ENCODE measurements around the gene ARHGAP35. TPM values are rescaled to one million over a fixed set of nuclear protein-coding genes. Genes with fewer than 3 reads are reported as not detected.
"Not testable (repeated sequence)": the region's sequence is repeated elsewhere in the genome, so short reads cannot be mapped to it uniquely, and the experiment has no call there.

The ARHGAP35 gene
- total RNA-seq, 1 donor from 2014 or later: 30.3 TPM

DNA sequence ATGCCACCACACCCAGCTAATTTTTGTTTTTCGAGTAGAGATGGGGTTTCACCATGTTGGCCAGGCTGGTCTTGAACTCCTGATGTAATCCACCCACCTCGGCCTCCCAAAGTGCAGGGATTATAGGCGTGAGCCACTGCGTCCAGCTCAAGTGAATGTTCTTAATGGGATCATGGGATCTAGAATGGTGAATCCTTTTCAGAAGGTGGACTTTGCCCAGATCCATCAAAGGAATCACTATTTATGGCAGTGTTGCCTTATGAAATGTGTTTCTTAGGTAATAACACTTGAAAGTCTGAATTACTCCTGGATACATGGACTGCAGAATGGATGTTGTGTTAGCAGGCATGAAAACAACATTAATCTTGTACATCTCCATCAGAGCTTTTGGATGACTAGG, 20.3 kb downstream of the ARHGAP35 start:
- no peak overlapping the region for H3K9ac ChIP-seq (ENCODE audit: low read depth in 1 of 3, low read length in 3 of 3)
- H3K9me3 ChIP-seq (ENCODE audit: control insufficient read depth in 3 of 3, low read length in 3 of 3): no peaks in the 10 kb centered on the region
- no peaks in the 10 kb centered on the region for H3K36me3 ChIP-seq (ENCODE audit: control insufficient read depth in 3 of 3, insufficient read depth in 3 of 3, low read length in 3 of 3)
- H3K4me1 ChIP-seq (ENCODE audit: control insufficient read depth in 3 of 3, insufficient read depth in 3 of 3, low read length in 3 of 3): peaks cover 0 to 3% (median 0%) of the 10 kb centered on the region in 3 donors
- H3K4me3 ChIP-seq (ENCODE audit: low read length in 3 of 3): no peak overlapping the region
- no peaks in the 10 kb centered on the region for H3K27me3 ChIP-seq (ENCODE audit: control insufficient read depth in 3 of 3, insufficient read depth in 3 of 3, low read length in 3 of 3)
- H3K27ac ChIP-seq (ENCODE audit: low read depth, low read length): no peak overlapping the region

DNA sequence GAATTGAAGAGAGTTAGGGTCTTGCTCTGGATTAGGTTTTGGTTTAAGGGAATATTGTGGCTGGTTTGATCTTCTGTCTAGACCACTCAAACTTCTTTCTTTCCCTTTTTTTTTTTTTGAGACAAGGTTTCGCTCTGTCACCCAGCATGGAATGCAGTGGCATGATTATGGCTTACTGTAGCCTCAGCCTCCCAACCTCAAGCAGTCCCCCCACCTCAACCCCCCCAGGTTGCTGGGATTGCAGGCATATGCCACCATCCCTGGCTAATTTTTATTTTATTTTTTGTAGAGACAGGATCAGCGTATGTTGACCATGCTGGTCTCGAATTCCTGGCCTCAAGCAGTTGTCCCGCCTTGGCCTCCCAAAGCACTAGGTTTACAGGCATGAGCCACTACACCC, 21.2 kb downstream of the ARHGAP35 start:
- H3K4me1 ChIP-seq (ENCODE audit: control insufficient read depth in 3 of 3, insufficient read depth in 3 of 3, low read length in 3 of 3): peaks cover 0 to 3% (median 0%) of the 10 kb centered on the region in 3 donors
- no peaks in the 10 kb centered on the region for H3K9me3 ChIP-seq (ENCODE audit: control insufficient read depth in 3 of 3, low read length in 3 of 3)
- H3K36me3 ChIP-seq (ENCODE audit: control insufficient read depth in 3 of 3, insufficient read depth in 3 of 3, low read length in 3 of 3): no peaks in the 10 kb centered on the region

DNA sequence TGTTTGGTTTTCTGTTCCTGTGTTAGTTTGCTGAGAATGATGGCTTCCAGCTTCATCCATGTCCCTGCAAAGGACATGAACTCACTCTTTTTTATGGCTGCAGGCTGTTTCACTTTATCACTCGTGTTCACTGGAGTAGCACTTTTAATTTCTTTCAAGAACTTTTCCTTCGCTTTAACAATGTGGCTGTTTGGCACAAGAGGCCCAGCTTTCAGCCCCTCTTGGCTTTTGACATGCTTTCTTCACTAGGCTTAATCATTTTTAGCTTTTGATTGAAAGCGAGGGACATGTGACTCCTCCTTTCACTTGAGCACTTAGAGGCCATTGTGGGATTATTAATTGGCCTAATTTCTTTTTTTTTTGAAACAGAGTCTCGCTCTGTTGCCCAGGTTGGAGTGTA, 22.0 kb downstream of the ARHGAP35 start:
- H3K9ac ChIP-seq (ENCODE audit: low read depth in 1 of 3, low read length in 3 of 3); H3K4me1 ChIP-seq (ENCODE audit: control insufficient read depth in 3 of 3, insufficient read depth in 3 of 3, low read length in 3 of 3); H3K36me3 ChIP-seq (ENCODE audit: control insufficient read depth in 3 of 3, insufficient read depth in 3 of 3, low read length in 3 of 3); H3K27me3 ChIP-seq (ENCODE audit: control insufficient read depth in 3 of 3, insufficient read depth in 3 of 3, low read length in 3 of 3); H3K9me3 ChIP-seq (ENCODE audit: control insufficient read depth in 3 of 3, low read length in 3 of 3); H3K4me3 ChIP-seq (ENCODE audit: low read length in 3 of 3); H3K27ac ChIP-seq (ENCODE audit: low read depth, low read length): not testable (repeated sequence)

More for the DNA sequence above, 21.2 kb downstream of the ARHGAP35 start:
- Histone ChIP-seq H3K27me3 (ENCODE audit: control insufficient read depth in 3 of 3, insufficient read depth in 3 of 3, low read length in 3 of 3) (no peaks in the 10 kb centered on the region), H3K27ac (ENCODE audit: low read depth, low read length) (no peak overlapping the region), H3K4me3 (ENCODE audit: low read length in 3 of 3) (no peak overlapping the region), H3K9ac (ENCODE audit: low read depth in 1 of 3, low read length in 3 of 3) (no peak overlapping the region)

DNA sequence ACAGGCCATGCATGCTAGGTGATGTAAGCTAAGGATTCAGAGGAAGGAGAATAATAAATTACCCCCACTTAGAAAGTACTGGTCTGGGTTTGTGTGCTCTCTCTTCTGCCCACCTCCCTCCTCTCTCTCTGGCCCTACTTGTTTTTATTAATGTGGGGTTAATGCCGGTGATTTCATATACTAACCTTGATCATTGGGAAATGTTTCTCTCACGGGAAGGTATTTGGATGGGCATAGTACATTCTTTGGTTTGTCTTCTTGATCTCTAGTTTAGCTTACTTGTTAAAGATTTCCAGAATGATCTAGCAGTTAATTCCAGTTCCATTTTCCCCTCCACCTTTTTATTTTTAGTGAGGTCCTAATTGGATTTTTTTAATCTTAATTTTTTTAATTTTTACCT, 24.6 kb downstream of the ARHGAP35 start:
- no peak overlapping the region for H3K4me3 ChIP-seq (ENCODE audit: low read length in 3 of 3)
- no peak overlapping the region for H3K27ac ChIP-seq (ENCODE audit: low read depth, low read length)
- peaks cover 2 to 3% (median 2%) of the 10 kb centered on the region in 3 donors for H3K4me1 ChIP-seq (ENCODE audit: control insufficient read depth in 3 of 3, insufficient read depth in 3 of 3, low read length in 3 of 3)
- no peaks in the 10 kb centered on the region for H3K9me3 ChIP-seq (ENCODE audit: control insufficient read depth in 3 of 3, low read length in 3 of 3)
- H3K36me3 ChIP-seq (ENCODE audit: control insufficient read depth in 3 of 3, insufficient read depth in 3 of 3, low read length in 3 of 3): no peaks in the 10 kb centered on the region
- no peak overlapping the region for H3K9ac ChIP-seq (ENCODE audit: low read depth in 1 of 3, low read length in 3 of 3)
- H3K27me3 ChIP-seq (ENCODE audit: control insufficient read depth in 3 of 3, insufficient read depth in 3 of 3, low read length in 3 of 3): no peaks in the 10 kb centered on the region

DNA sequence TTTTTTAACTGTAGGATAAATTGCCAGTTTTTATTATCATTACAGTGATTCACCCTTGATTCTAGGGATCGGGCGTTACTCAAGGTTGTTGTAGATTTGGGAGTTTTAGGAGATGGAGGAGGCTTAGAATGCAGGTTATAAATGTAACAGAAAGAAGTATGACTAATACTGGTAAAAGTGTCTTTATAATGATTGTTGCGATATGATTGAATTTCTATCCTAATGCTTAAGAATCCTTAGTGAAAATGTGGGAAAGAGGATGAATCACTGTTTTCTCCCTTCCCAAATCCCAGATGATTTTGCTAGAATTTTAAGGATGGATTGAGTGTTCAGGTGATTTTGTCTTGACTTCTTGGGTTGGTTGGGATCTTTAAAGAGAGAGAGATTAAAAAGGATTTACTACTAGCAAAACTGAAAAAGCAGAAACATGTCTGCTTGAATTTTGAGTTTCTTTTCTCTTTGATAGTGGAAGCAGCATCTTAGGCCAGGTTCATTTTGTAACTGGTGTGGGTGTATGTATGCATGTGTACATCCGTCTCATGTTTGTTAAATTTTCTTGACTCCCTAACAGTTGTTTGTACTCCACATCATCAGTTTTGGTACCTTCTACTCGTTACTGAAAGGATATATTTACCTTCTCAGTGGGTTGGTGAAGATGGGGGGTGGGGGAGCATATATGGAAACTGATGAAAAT, 25.9 kb downstream of the ARHGAP35 start:
- no peaks in the 10 kb centered on the region for H3K27me3 ChIP-seq (ENCODE audit: control insufficient read depth in 3 of 3, insufficient read depth in 3 of 3, low read length in 3 of 3)
- H3K36me3 ChIP-seq (ENCODE audit: control insufficient read depth in 3 of 3, insufficient read depth in 3 of 3, low read length in 3 of 3): no peaks in the 10 kb centered on the region
- H3K4me3 ChIP-seq (ENCODE audit: low read length in 3 of 3): no peak overlapping the region
- H3K4me1 ChIP-seq (ENCODE audit: control insufficient read depth in 3 of 3, insufficient read depth in 3 of 3, low read length in 3 of 3): peaks cover 3 to 8% (median 7%) of the 10 kb centered on the region in 3 donors
- no peak overlapping the region for H3K9ac ChIP-seq (ENCODE audit: low read depth in 1 of 3, low read length in 3 of 3)
- H3K27ac ChIP-seq (ENCODE audit: low read depth, low read length): no peak overlapping the region
- no peaks in the 10 kb centered on the region for H3K9me3 ChIP-seq (ENCODE audit: control insufficient read depth in 3 of 3, low read length in 3 of 3)

DNA sequence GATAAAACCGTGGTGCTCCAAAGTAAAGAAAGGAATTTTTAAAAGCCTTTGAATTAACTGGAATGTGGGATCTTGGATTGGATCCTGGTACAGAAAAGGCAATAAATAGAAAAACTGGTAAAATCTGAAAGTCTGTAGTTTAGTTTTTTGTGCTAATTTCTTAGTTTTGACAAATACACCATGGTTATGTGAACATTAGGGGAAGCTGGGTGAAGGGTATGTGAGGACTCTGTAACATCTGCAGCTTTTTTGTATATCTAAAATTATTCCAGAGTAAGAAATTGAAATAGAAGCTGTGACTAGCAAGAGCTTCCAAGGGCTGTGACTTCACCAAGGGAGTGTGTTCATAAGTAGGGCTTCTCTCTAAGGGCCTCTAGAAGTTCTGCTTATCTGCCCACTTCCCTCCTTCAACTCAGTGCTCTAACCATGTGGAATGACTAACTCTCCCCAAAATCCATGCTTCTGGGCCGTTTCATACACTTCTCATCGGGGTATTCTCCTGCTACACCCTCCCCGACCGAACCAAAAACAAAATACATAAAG, 26.5 kb downstream of the ARHGAP35 start:
- H3K9me3 ChIP-seq (ENCODE audit: control insufficient read depth in 3 of 3, low read length in 3 of 3): no peaks in the 10 kb centered on the region
- no peak overlapping the region for H3K9ac ChIP-seq (ENCODE audit: low read depth in 1 of 3, low read length in 3 of 3)
- no peak overlapping the region for H3K27ac ChIP-seq (ENCODE audit: low read depth, low read length)
- peaks cover 3 to 8% (median 7%) of the 10 kb centered on the region in 3 donors for H3K4me1 ChIP-seq (ENCODE audit: control insufficient read depth in 3 of 3, insufficient read depth in 3 of 3, low read length in 3 of 3)
- no peaks in the 10 kb centered on the region for H3K36me3 ChIP-seq (ENCODE audit: control insufficient read depth in 3 of 3, insufficient read depth in 3 of 3, low read length in 3 of 3)
- H3K27me3 ChIP-seq (ENCODE audit: control insufficient read depth in 3 of 3, insufficient read depth in 3 of 3, low read length in 3 of 3): no peaks in the 10 kb centered on the region
- H3K4me3 ChIP-seq (ENCODE audit: low read length in 3 of 3): no peak overlapping the region

DNA sequence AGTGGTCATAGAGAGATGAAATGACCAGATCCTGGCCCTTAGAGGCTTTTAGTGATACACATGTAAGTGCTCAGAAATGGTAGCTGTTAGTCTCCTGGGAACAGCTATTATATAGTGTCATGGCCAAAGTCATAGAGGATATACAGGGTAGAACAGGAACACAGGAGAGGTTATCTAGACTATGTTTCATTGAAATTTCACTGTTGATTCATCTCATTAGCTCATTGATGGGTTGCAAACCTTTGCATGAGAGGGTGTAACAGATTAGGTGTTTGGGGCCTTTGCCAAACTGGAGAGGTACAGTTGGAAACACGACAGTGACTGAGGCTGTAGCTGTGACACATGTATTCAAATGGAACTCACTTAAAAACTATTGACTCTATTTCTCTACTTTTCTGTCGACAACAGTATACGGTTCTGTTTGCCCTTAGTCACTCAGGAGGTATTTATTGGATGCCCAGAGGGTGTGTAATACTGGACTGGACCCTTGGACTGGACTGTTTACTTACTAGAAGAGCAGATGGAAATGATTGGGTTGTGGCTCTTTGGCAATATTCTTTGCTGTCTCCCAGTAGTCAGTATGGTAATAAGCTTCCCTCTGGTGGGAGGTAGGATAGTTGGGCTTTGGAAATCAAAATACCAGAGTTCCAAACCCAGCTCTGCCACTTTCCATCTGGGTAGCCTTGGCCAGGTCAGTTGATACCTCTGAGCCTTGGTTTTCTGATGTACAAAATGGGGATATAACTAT, 29.8 kb downstream of the ARHGAP35 start:
- Histone ChIP-seq H3K27ac (ENCODE audit: low read depth, low read length) (no peak overlapping the region), H3K9ac (ENCODE audit: low read depth in 1 of 3, low read length in 3 of 3) (no peak overlapping the region), H3K4me3 (ENCODE audit: low read length in 3 of 3) (no peak overlapping the region), H3K27me3 (ENCODE audit: control insufficient read depth in 3 of 3, insufficient read depth in 3 of 3, low read length in 3 of 3) (no peaks in the 10 kb centered on the region), H3K36me3 (ENCODE audit: control insufficient read depth in 3 of 3, insufficient read depth in 3 of 3, low read length in 3 of 3) (no peaks in the 10 kb centered on the region), H3K9me3 (ENCODE audit: control insufficient read depth in 3 of 3, low read length in 3 of 3) (no peaks in the 10 kb centered on the region), H3K4me1 (ENCODE audit: control insufficient read depth in 3 of 3, insufficient read depth in 3 of 3, low read length in 3 of 3) (peaks cover 0 to 10% (median 7%) of the 10 kb centered on the region in 3 donors)

DNA sequence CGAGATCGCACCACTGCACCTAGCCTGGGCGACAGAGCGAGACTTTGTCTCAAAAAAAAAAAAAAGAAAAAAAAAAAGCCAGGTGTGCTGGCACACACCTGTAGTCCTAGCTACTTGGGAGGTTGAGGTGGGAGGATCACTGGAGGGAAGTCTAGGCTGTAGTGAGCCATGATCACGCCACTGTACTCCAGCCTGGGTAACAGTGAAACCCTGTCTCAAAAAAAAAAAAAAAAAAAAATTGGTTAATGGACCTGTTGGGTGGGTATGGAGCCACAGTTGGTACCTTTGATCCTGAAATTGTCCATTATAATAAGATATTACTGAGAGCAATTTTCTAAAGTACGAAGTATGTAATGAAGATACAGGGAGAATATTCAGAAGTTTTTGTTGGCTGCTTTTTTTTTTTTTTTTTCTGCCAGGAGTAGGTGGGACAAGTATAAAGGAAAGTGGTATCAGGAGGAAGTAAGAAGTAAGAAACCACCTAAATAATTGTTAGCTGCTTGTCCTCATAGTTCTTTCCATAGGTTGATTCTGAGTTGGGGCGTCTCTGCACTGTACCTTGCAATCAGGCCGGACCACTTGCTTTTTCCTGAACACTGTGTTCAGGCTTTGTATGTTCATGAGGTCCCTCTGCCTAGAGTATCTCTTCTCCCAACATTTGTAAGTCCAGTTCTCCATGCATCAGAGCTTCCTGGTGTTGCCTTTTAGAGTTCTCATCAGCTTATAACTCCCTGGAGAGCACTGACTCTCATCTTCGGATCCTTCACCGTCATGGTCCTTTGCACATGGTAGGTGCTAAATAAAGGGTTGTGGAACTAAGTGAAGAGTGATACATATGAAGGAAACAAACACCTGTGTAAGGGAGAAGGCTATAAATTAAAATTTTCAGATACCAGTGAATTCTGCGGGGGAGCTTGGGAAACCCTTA, 31.7 kb downstream of the ARHGAP35 start:
- H3K4me1 ChIP-seq (ENCODE audit: control insufficient read depth in 3 of 3, insufficient read depth in 3 of 3, low read length in 3 of 3): peaks cover 4 to 17% (median 10%) of the 10 kb centered on the region in 3 donors
- H3K27me3 ChIP-seq (ENCODE audit: control insufficient read depth in 3 of 3, insufficient read depth in 3 of 3, low read length in 3 of 3): no peaks in the 10 kb centered on the region
- H3K27ac ChIP-seq (ENCODE audit: low read depth, low read length): no peak overlapping the region
- H3K36me3 ChIP-seq (ENCODE audit: control insufficient read depth in 3 of 3, insufficient read depth in 3 of 3, low read length in 3 of 3): no peaks in the 10 kb centered on the region
- no peaks in the 10 kb centered on the region for H3K9me3 ChIP-seq (ENCODE audit: control insufficient read depth in 3 of 3, low read length in 3 of 3)
- no peak overlapping the region for H3K4me3 ChIP-seq (ENCODE audit: low read length in 3 of 3)
- H3K9ac ChIP-seq (ENCODE audit: low read depth in 1 of 3, low read length in 3 of 3): no peak overlapping the region

DNA sequence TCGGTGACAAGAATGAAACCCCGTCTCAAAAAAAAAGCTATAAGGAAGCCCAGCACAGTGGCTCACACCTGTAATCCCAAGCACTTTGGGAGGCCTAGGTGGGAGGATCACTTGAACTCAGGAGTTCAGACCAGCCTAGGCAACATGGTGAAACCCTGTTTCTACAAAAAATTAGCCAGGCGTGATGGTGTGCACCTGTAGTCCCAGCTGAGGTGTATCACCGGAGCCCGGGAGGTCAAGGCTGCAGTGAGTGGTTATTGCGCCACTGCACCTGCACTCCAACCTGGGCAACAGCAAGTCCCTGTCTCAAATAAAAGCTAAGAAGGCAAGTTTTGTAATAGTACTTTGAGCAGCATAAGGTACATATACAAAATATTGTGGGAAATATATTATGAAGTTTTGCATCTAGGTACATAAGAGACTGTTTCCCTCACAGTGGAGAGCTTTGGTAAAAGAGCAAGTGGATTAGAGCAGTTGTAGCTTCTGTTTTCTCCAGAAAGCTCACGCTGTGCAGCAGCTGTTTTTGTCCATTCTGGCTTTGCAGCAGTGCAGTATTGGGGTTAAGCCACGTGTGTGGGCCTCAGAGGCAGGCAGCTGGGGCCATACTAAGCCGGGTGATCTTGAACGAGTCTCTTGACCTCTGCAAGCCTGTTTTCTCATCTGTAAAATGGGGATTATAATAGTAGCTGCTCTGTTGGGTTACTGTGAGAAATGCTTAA, 35.4 kb downstream of the ARHGAP35 start:
- peaks cover 3 to 18% (median 10%) of the 10 kb centered on the region in 3 donors for H3K4me1 ChIP-seq (ENCODE audit: control insufficient read depth in 3 of 3, insufficient read depth in 3 of 3, low read length in 3 of 3)
- no peak overlapping the region for H3K4me3 ChIP-seq (ENCODE audit: low read length in 3 of 3)
- H3K27ac ChIP-seq (ENCODE audit: low read depth, low read length): no peak overlapping the region
- H3K27me3 ChIP-seq (ENCODE audit: control insufficient read depth in 3 of 3, insufficient read depth in 3 of 3, low read length in 3 of 3): no peaks in the 10 kb centered on the region
- no peak overlapping the region for H3K9ac ChIP-seq (ENCODE audit: low read depth in 1 of 3, low read length in 3 of 3)
- no peaks in the 10 kb centered on the region for H3K36me3 ChIP-seq (ENCODE audit: control insufficient read depth in 3 of 3, insufficient read depth in 3 of 3, low read length in 3 of 3)
- no peaks in the 10 kb centered on the region for H3K9me3 ChIP-seq (ENCODE audit: control insufficient read depth in 3 of 3, low read length in 3 of 3)
